Coronary artery (tissue), 2 donors: Measurements from ENCODE around the gene LMCD1.
"Not testable (repeated sequence)": the region's sequence is repeated elsewhere in the genome, so short reads cannot be mapped to it uniquely, and the experiment has no call there.

Experiments used
- DNase-seq: peaks from one replicate; pipeline ENCODE4 v3.0.0-alpha.2; 2017; ENCODE audit warnings: low spot score
- H3K27ac ChIP-seq, 2 donors: fragments of 200-600 bp; sonication (generic); one replicate each; pipeline ENCODE4 v1.5.1; 2016 to 2019
- H3K4me3 ChIP-seq: fragments of 200-600 bp; sonication (generic); 2 replicates; pipeline ENCODE4 v1.5.1; 2016; ENCODE audit warnings: mild to moderate bottlenecking, moderate library complexity
- CTCF ChIP-seq: fragments of 200-600 bp; sonication (generic); IDR thresholded peaks from one replicate; pipeline ENCODE4 v1.5.1; 2019; ENCODE audit warnings: antibody characterized with exemption

Gene LMCD1

GRCh38 chr3:8578282-8578681 is 76.7 kb downstream of the LMCD1 start:
- no peak overlapping the region for H3K4me3 ChIP-seq
- no peak for DNase-seq
- TF ChIP-seq CTCF: no peak
- H3K27ac ChIP-seq: no peak overlapping the region

GRCh38 chr3:8579096-8579495 is 77.5 kb downstream of the LMCD1 start:
- no peak for DNase-seq
- Histone ChIP-seq H3K4me3 (no peak overlapping the region), H3K27ac (no peak overlapping the region)
- no peak for TF ChIP-seq CTCF

GRCh38 chr3:8579943-8580342 is 78.3 kb downstream of the LMCD1 start:
- Histone ChIP-seq H3K4me3 (no peak overlapping the region), H3K27ac (no peak overlapping the region)
- no peak for TF ChIP-seq CTCF
- no peak for DNase-seq

GRCh38 chr3:8580434-8580833 is 78.8 kb downstream of the LMCD1 start:
- H3K27ac ChIP-seq, H3K4me3 ChIP-seq, DNase-seq: not testable (repeated sequence)

GRCh38 chr3:8581373-8581772 is 79.8 kb downstream of the LMCD1 start:
- TF ChIP-seq CTCF: no peak
- H3K4me3 ChIP-seq: no peak overlapping the region
- no peak overlapping the region for H3K27ac ChIP-seq
- no peak for DNase-seq

- no peak for TF ChIP-seq CTCF
- Histone ChIP-seq H3K4me3 (no peak overlapping the region), H3K27ac (no peak overlapping the region)
Observed at GRCh38 chr3:8581806-8582445, 80.3 kb downstream of the LMCD1 start.

GRCh38 chr3:8584661-8585060 is 83.0 kb downstream of the LMCD1 start:
- DNase-seq: no peak
- TF ChIP-seq CTCF: no peak
- H3K27ac ChIP-seq: no peak overlapping the region

More at GRCh38 chr3:8581806-8582445, 80.3 kb downstream of the LMCD1 start:
- DNase-seq: no peak

More at GRCh38 chr3:8584661-8585060, 83.0 kb downstream of the LMCD1 start:
- no peak overlapping the region for H3K4me3 ChIP-seq
